CD14-positive monocyte (primary cell): ENCODE measurements around the gene NBEA. TPM values are rescaled to one million over a fixed set of nuclear protein-coding genes. Genes with fewer than 3 reads are reported as not detected.

ENCODE experiments used
- DNase-seq, 3 donors: peaks; one replicate each; pipeline ENCODE4 v3.0.0-alpha.2; 2011 to 2022
- H2AFZ ChIP-seq: 2 replicates; pipeline ENCODE4 v1.6.0; 2012; ENCODE audit warnings: mild to moderate bottlenecking, low read depth, low read length, inconsistent platforms; ENCODE audit not compliant: insufficient read depth, poor library complexity, severe bottlenecking
- H3K27ac ChIP-seq, 2 donors: 1 replicate in 1 of 2; 2 replicates in 1 of 2; pipeline ENCODE4 v1.5.1; 2012 to 2013; ENCODE audit warnings: low read length in 2 of 2, control low read depth in 1 of 2, inconsistent platforms in 1 of 2, low read depth in 1 of 2, mild to moderate bottlenecking in 1 of 2
- H3K27me3 ChIP-seq, 2 donors: one replicate each; pipeline versions ENCODE4 v1.6.0 to v1.6.1; 2011 to 2013; ENCODE audit warnings: low read length in 2 of 2; ENCODE audit not compliant: control insufficient read depth in 2 of 2, insufficient read depth in 2 of 2
- H3K36me3 ChIP-seq, 2 donors: replicated peaks in 1 of 2; 1 replicate in 1 of 2; 2 replicates in 1 of 2; pipeline versions ENCODE4 v1.5.1 to v1.6.1; 2012 to 2013; ENCODE audit warnings: low read length in 2 of 2, control low read depth in 1 of 2, inconsistent platforms in 1 of 2, mild to moderate bottlenecking in 1 of 2; ENCODE audit not compliant: insufficient read depth in 2 of 2, control insufficient read depth in 1 of 2
- H3K4me1 ChIP-seq, 2 donors: 1 replicate in 1 of 2; 2 replicates in 1 of 2; pipeline versions ENCODE4 v1.5.1 to v1.6.1; 2012 to 2013; ENCODE audit warnings: low read length in 2 of 2, control low read depth in 1 of 2, inconsistent platforms in 1 of 2, mild to moderate bottlenecking in 1 of 2, moderate library complexity in 1 of 2; ENCODE audit not compliant: insufficient read depth in 2 of 2, control insufficient read depth in 1 of 2
- H3K4me2 ChIP-seq: replicated peaks from 2 replicates; pipeline ENCODE3; 2012; ENCODE audit warnings: low read length, moderate library complexity, mild to moderate bottlenecking; ENCODE audit not compliant: poor library complexity, severe bottlenecking; ENCODE audit errors: extremely low read depth
- H3K4me3 ChIP-seq, 3 experiments: fragments of 200-600 bp in 1 of 3; sonication (generic) in 1 of 3; replicated peaks in 1 of 3; 1 replicate in 2 of 3; 2 replicates in 1 of 3; pipeline ENCODE4 v1.5.1; 2011 to 2013; ENCODE audit warnings: low read length in 3 of 3, mild to moderate bottlenecking in 3 of 3, control low read depth in 2 of 3, low read depth in 2 of 3, inconsistent platforms in 1 of 3, moderate library complexity in 1 of 3
- H3K79me2 ChIP-seq: 2 replicates; pipeline ENCODE4 v1.6.0; 2012; ENCODE audit warnings: mild to moderate bottlenecking, control low read depth, inconsistent platforms, low read length, moderate library complexity; ENCODE audit not compliant: insufficient read depth
- H3K9ac ChIP-seq: 2 replicates; pipeline ENCODE4 v1.6.0; 2017; ENCODE audit warnings: low read length, mild to moderate bottlenecking; ENCODE audit not compliant: insufficient read depth, poor library complexity, severe bottlenecking
- H3K9me3 ChIP-seq, 2 donors: replicated peaks in 1 of 2; 1 replicate in 1 of 2; 2 replicates in 1 of 2; pipeline versions ENCODE4 v1.5.1 to v1.6.1; 2012 to 2013; ENCODE audit warnings: low read length in 2 of 2, control low read depth in 1 of 2; ENCODE audit not compliant: control insufficient read depth in 1 of 2, insufficient read depth in 1 of 2
- H4K20me1 ChIP-seq: 2 replicates; pipeline ENCODE4 v1.6.0; 2012; ENCODE audit warnings: mild to moderate bottlenecking, low read length, control low read depth, moderate library complexity; ENCODE audit not compliant: insufficient read depth
- H3K27ac Mint-ChIP-seq, 7 donors: one replicate each; pipeline ENCODE4 v1.8.0; 2020; ENCODE audit warnings: mild to moderate bottlenecking in 7 of 7, mixed read lengths in 7 of 7, moderate library complexity in 6 of 7, inconsistent platforms in 2 of 7
- H3K27me3 Mint-ChIP-seq, 3 donors: one replicate each; pipeline ENCODE4 v1.8.0; 2021 to 2022; ENCODE audit warnings: low read depth in 3 of 3, mild to moderate bottlenecking in 3 of 3, mixed read lengths in 3 of 3, moderate library complexity in 3 of 3, inconsistent platforms in 1 of 3
- H3K36me3 Mint-ChIP-seq, 2 donors: one replicate each; pipeline ENCODE4 v1.8.0; 2020; ENCODE audit warnings: mixed read lengths in 2 of 2, inconsistent platforms in 1 of 2, mild to moderate bottlenecking in 1 of 2
- H3K4me1 Mint-ChIP-seq: one replicate; pipeline ENCODE4 v1.8.0; 2020; ENCODE audit warnings: mild to moderate bottlenecking, mixed read lengths
- H3K4me3 Mint-ChIP-seq, 2 donors: one replicate each; pipeline ENCODE4 v1.8.0; 2020; ENCODE audit warnings: mild to moderate bottlenecking in 2 of 2, mixed read lengths in 2 of 2, moderate library complexity in 1 of 2
- H3K9me3 Mint-ChIP-seq, 7 donors: one replicate each; pipeline ENCODE4 v1.8.0; 2020 to 2022; ENCODE audit warnings: mixed read lengths in 7 of 7, mild to moderate bottlenecking in 6 of 7, moderate library complexity in 6 of 7, inconsistent platforms in 2 of 7
- WGBS: methylation state at CpG from one replicate; pipeline ENCODE4 v1.1.5; 2013; ENCODE audit warnings: missing lambda C conversion rate; ENCODE audit not compliant: insufficient coverage; 5-methylcytosine and 5-hydroxymethylcytosine counted together
- intact Hi-C, 2 donors: fragments of 100-400 bp; cut with micrococcal nuclease; formaldehyde crosslinking; loops; one replicate each; pipeline versions ENCODE4 v1.15.0 to v1.15.1; 2023
- polyA plus RNA-seq, 3 donors: library from polyadenylated mRNA; depleted of rRNA in 1 of 3; unstranded in 2 of 3; stranded (reverse) in 1 of 3; fragments of 300-500 nt in 2 of 3; fragments of >200 nt in 1 of 3; fragmentation: Illumina TruSeq in 2 of 3; gene quantifications; 1 replicate in 2 of 3; 2 replicates in 1 of 3; pipeline ENCODE4 v1.2.3, GENCODE V29; 2012 to 2021
- TF ChIP-seq, protein P1 (sequence below): fragments of 200-600 bp; IDR thresholded peaks from one replicate; pipeline ENCODE4 v1.8.0; 2022; ENCODE audit warnings: antibody characterized with exemption, mild to moderate bottlenecking

NBEA gene
- polyA plus RNA-seq, 3 donors: 0.03 to 0.23 (median 0.08) TPM

- no peak overlapping the region for H3K27ac Mint-ChIP-seq
- Histone ChIP-seq H4K20me1 (no peaks in the 10 kb centered on the region), H3K4me3 (no peak overlapping the region), H3K27ac (no peak overlapping the region), H3K4me2 (no peak overlapping the region), H3K4me1 (peaks cover 8 to 14% of the 10 kb centered on the region in 2 donors), H3K36me3 (no peaks in the 10 kb centered on the region), H3K79me2 (no peaks in the 10 kb centered on the region), H3K27me3 (peaks cover 43 to 56% of the 10 kb centered on the region in 2 donors), H3K9me3 (peaks cover 0 to 11% of the 10 kb centered on the region in 2 donors), H2AFZ (no peak overlapping the region), H3K9ac (no peak overlapping the region)
- TF ChIP-seq, protein P1, sequence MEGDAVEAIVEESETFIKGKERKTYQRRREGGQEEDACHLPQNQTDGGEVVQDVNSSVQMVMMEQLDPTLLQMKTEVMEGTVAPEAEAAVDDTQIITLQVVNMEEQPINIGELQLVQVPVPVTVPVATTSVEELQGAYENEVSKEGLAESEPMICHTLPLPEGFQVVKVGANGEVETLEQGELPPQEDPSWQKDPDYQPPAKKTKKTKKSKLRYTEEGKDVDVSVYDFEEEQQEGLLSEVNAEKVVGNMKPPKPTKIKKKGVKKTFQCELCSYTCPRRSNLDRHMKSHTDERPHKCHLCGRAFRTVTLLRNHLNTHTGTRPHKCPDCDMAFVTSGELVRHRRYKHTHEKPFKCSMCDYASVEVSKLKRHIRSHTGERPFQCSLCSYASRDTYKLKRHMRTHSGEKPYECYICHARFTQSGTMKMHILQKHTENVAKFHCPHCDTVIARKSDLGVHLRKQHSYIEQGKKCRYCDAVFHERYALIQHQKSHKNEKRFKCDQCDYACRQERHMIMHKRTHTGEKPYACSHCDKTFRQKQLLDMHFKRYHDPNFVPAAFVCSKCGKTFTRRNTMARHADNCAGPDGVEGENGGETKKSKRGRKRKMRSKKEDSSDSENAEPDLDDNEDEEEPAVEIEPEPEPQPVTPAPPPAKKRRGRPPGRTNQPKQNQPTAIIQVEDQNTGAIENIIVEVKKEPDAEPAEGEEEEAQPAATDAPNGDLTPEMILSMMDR: no peak
- H3K27me3 Mint-ChIP-seq: peaks cover 35 to 56% (median 36%) of the 10 kb centered on the region in 3 donors
- DNase-seq: no peak
- peaks cover 3 to 6% of the 10 kb centered on the region in 2 donors for H3K36me3 Mint-ChIP-seq
- peak overlapping the region in 1 of 2 donors; percentile 92 for H3K4me3 Mint-ChIP-seq
- WGBS: no CpG with 5 or more reads among the region's 2 CpGs
- peaks cover 0 to 6% (median 4%) of the 10 kb centered on the region in 7 donors for H3K9me3 Mint-ChIP-seq
- intact Hi-C loops: no loop called here
- peaks cover 19% of the 10 kb centered on the region for H3K4me1 Mint-ChIP-seq
Observed at GRCh38 chr13:34944274-34944634, 2.2 kb downstream of the NBEA start.

DNA sequence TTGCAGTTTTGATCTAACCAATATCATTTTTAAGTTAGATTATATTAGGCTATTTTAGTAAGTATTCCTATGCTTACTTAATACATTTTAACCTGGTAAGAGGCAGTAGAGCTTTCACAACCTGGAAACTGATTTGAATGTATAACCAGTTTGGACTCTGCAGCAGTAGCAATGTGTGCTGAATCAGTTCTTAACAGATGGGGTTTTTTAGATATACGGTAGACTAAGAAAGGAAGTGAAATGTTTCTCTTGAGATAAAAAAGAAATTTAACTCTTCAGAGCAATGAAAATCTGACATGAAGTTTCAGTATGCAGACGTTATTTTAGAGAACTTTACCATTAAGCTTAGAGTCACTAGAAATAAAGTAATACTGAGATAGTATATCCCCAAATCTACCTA, 2.7 kb downstream of the NBEA start:
- Mint-ChIP-seq H3K4me3 (no peak overlapping the region), H3K4me1 (peaks cover 19% of the 10 kb centered on the region), H3K27ac (no peak overlapping the region), H3K9me3 (peaks cover 0 to 6% (median 4%) of the 10 kb centered on the region in 7 donors), H3K27me3 (peaks cover 35 to 56% (median 36%) of the 10 kb centered on the region in 3 donors), H3K36me3 (peaks cover 3 to 6% of the 10 kb centered on the region in 2 donors)
- Histone ChIP-seq H3K27ac (no peak overlapping the region), H3K79me2 (no peaks in the 10 kb centered on the region), H3K4me1 (peaks cover 8 to 14% of the 10 kb centered on the region in 2 donors), H3K27me3 (peaks cover 40 to 55% of the 10 kb centered on the region in 2 donors), H3K9me3 (peaks cover 0 to 11% of the 10 kb centered on the region in 2 donors), H3K9ac (no peak overlapping the region), H3K4me3 (no peak overlapping the region), H3K36me3 (no peaks in the 10 kb centered on the region), H4K20me1 (no peaks in the 10 kb centered on the region), H2AFZ (no peak overlapping the region), H3K4me2 (no peak overlapping the region)
- TF ChIP-seq, protein P1: no peak
- WGBS: no CpG with 5 or more reads among the region's 2 CpGs
- intact Hi-C loops: no loop called here
- DNase-seq: no peak
